LNCaP clone FGC (cell line): ENCODE results near the gene DLG4.

Source experiments
- DNase-seq: peaks from one replicate; pipeline ENCODE4 v3.0.0-alpha.2; 2011; ENCODE audit warnings: low read depth
- H3K4me3 ChIP-seq: 2 replicates; pipeline ENCODE4 v1.5.1; 2011; ENCODE audit warnings: mild to moderate bottlenecking, low read depth, low read length, control low read depth
- CTCF ChIP-seq: IDR thresholded peaks from 2 replicates; pipeline ENCODE4 v1.5.1; 2012; ENCODE audit warnings: mild to moderate bottlenecking; ENCODE audit not compliant: control insufficient read depth, insufficient read depth; ENCODE audit errors: extremely low read depth

DLG4 gene

GRCh38 chr17:7235693-7236665, 16.3 kb upstream of the DLG4 start:
- DNase-seq: no peak
- no peak overlapping the region for H3K4me3 ChIP-seq
- no peak for TF ChIP-seq CTCF

- DNase-seq: no peak
- peak within 1 kb of the TSS; percentile 54 for H3K4me3 ChIP-seq
- no peak for TF ChIP-seq CTCF
Observed at GRCh38 chr17:7234083-7234951, 14.7 kb upstream of the DLG4 start, which contains the start of gene DVL2. DVL2 (minus strand) TSS chr17:7234517; CDS start chr17:7234262, 255 bp downstream.

GRCh38 chr17:7233701-7234082, 14.1 kb upstream of the DLG4 start:
- DNase-seq: no peak
- TF ChIP-seq CTCF: no peak
- peak overlapping the region; percentile 54 for H3K4me3 ChIP-seq

- no peak overlapping the region for H3K4me3 ChIP-seq
- TF ChIP-seq CTCF: no peak
- no peak for DNase-seq
Observed at GRCh38 chr17:7232114-7232513, 12.5 kb upstream of the DLG4 start.

- no peak overlapping the region for H3K4me3 ChIP-seq
- no peak for TF ChIP-seq CTCF
- DNase-seq: no peak
Observed at GRCh38 chr17:7229504-7229903, 9.9 kb upstream of the DLG4 start.

- H3K4me3 ChIP-seq: no peak overlapping the region
- DNase-seq: no peak
- no peak for TF ChIP-seq CTCF
Observed at GRCh38 chr17:7228920-7229319, 9.3 kb upstream of the DLG4 start.
